ENCODE measurements around the gene RIN1. TPM values are rescaled to one million over a fixed set of nuclear protein-coding genes. Genes with fewer than 3 reads are reported as not detected.

The RIN1 gene
- total and polyA plus RNA-seq, 2 of the 13 experiments (the other 11 are each of a cell fraction or from before 2014, with no cell fraction given) = 2.4 to 4.1 TPM

- TF ChIP-seq SOX13 (IDR thresholded peaks at IDR 0.05) (no peak), SOX13 (CRISPR knock-in tag; conservative IDR thresholded peaks at IDR 0.05 in 1 of 2, IDR thresholded peaks at IDR 0.05 in 1 of 2) (no peak), CAMTA2 (CRISPR knock-in tag; IDR thresholded peaks at IDR 0.05; ENCODE audit: borderline replicate concordance) (0 out of 2 replicates have a peak, but pooled peaks have one; percentile 12), PCBP2 (optimal IDR thresholded peaks at IDR 0.05; ENCODE audit: low read depth, low read length, poor library complexity, severe bottlenecking) (no peak), MNT (IDR thresholded peaks at IDR 0.05) (no peak), NFE2L2 (IDR thresholded peaks at IDR 0.05; ENCODE audit: low read length) (no peak), FUBP1 (CRISPR knock-in tag; IDR thresholded peaks at IDR 0.05; ENCODE audit: borderline replicate concordance) (no peak), ZBTB20 (CRISPR knock-in tag; IDR thresholded peaks at IDR 0.05; ENCODE audit: borderline replicate concordance, low read depth) (no peak), CBX2 (IDR thresholded peaks at IDR 0.05; ENCODE audit: low read depth, low read length) (no peak), CBX2 (CRISPR knock-in tag; IDR thresholded peaks at IDR 0.05; ENCODE audit: low read depth) (no peak), SKI (IDR thresholded peaks at IDR 0.05; ENCODE audit: partially characterized antibody) (no peak), ZMAT5 (CRISPR knock-in tag; IDR thresholded peaks at IDR 0.05; ENCODE audit: borderline replicate concordance, low read depth) (no peak), ZFY (CRISPR knock-in tag; IDR thresholded peaks at IDR 0.05) (peak; percentile 79), ZNF709 (CRISPR knock-in tag; IDR thresholded peaks at IDR 0.05) (no peak), AGO1 (IDR thresholded peaks at IDR 0.05; ENCODE audit: low read depth, low read length, poor library complexity, severe bottlenecking) (no peak), DMAP1 (CRISPR knock-in tag; IDR thresholded peaks at IDR 0.05) (0 out of 2 replicates have a peak, but pooled peaks have one; percentile 41), HNRNPL (IDR thresholded peaks at IDR 0.05; ENCODE audit: low read depth, low read length) (no peak), MLLT10 (CRISPR knock-in tag; IDR thresholded peaks at IDR 0.05) (no peak), ZNF121 (CRISPR knock-in tag; IDR thresholded peaks at IDR 0.05) (peak; percentile 19; the same call in 1 of the 2 replicates), NRL (CRISPR knock-in tag; IDR thresholded peaks at IDR 0.05; ENCODE audit: borderline replicate concordance) (peak; percentile 30; the same call in 1 of the 2 replicates), TFDP2 (CRISPR knock-in tag; IDR thresholded peaks at IDR 0.05) (0 out of 2 replicates have a peak, but pooled peaks have one; percentile 38), ELK4 (CRISPR knock-in tag; IDR thresholded peaks at IDR 0.05; ENCODE audit: borderline replicate concordance) (no peak), EZH2 (conservative IDR thresholded peaks at IDR 0.05; ENCODE audit: low read depth, low read length) (no peak), ZNF629 (CRISPR knock-in tag; conservative IDR thresholded peaks at IDR 0.05) (no peak)
Observed at GRCh38 chr11:66313321-66314185, 22.7 kb downstream of the RIN1 start (continued).

Measured in HepG2 (cell line).